ENCODE measurements around the gene NDOR1.

The NDOR1 gene

DNA sequence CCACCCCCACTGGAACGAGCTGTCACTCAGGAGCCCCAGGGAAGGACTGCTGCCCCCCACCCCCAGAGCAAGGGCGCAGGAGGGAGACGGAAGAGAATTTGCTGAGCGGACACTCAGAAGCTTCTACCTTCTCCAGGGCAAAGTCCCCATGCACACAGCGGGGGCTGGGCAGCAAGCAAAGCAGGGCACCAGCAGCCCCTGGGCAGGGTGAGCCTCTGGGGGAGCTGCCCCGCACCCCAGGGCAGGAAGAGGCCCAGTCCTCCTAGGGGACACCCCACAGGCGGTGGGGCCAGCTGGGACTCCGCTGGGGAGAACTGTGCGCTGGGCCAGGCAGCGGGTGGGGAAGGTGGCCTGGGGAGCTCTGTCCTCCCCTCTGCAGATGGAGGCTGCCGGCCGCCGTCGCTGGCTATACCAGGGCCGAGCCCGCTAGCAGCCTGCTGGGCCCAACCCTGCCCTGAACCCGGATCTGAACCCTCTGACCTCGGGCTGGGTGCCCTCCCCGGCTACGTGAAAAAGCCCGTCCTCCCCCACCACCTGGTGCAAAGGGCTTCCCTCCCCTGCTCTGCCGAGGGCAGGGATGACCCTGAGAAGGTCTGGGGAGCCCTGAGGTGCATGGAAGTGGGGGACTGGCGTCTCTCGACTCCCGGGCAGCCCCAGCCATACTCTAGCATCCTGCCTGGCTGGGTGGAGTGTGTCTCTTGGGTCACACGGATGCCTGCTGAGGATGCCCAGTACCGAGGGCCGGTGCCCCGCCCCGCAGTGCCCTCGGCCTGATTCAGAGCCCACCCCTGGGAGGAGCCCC lies 24.6 kb downstream of the NDOR1 start:
- TF ChIP-seq, protein P1, sequence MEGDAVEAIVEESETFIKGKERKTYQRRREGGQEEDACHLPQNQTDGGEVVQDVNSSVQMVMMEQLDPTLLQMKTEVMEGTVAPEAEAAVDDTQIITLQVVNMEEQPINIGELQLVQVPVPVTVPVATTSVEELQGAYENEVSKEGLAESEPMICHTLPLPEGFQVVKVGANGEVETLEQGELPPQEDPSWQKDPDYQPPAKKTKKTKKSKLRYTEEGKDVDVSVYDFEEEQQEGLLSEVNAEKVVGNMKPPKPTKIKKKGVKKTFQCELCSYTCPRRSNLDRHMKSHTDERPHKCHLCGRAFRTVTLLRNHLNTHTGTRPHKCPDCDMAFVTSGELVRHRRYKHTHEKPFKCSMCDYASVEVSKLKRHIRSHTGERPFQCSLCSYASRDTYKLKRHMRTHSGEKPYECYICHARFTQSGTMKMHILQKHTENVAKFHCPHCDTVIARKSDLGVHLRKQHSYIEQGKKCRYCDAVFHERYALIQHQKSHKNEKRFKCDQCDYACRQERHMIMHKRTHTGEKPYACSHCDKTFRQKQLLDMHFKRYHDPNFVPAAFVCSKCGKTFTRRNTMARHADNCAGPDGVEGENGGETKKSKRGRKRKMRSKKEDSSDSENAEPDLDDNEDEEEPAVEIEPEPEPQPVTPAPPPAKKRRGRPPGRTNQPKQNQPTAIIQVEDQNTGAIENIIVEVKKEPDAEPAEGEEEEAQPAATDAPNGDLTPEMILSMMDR (IDR thresholded peaks at IDR 0.05; ENCODE audit: extremely low read depth, insufficient read depth, missing control alignments), result no peak
- in situ Hi-C loops (cut with MboI; ENCODE audit: low pct_unique_long_range_greater_than_20kb, low sequenced_read_pairs, unreplicated experiment), result loop anchor here (10.0 kb wide), 1 partner anchor 105 kb away; no protein-coding TSS in a partner anchor
- DNase-seq (ENCODE audit: low spot score), result no peak

DNA sequence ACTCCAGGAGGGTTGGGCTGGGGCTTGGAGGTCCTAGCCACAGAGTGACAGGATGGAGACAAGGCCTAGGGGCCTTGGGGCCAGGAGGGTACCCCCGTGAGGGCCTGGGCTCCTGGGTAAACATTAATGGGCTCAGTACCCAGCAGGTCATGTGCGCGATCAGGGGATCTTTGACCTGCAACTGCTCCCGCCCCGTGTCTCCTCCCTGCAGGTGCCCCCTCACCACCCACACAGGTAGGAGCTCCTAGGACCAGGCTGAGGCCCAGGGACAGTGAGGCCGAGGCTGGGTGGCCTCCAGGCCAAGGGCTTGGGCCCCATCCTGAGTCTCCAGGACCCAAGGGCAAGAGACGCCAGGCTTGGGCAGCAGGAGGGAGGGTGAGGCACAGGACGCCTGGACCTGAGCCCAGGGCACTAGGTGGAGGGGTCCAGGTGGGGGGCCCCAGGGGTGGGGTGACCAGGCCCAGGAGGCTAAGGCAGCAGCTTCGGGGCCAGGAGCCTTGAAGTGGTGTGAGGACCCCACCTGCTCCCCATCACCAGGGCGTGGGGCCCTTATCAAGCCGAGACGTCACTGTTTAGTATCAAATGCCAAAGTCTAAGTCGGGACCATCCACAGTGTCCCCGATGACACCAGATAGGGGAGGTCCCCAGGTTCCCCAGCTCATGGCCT lies 25.3 kb downstream of the NDOR1 start, which contains the start of gene SLC34A3:
Gene SLC34A3 (plus strand): TSS at position 197 of the 667 bp plus-strand sequence. CDS start 802 bp downstream, outside the sequence.
- no peak for DNase-seq (ENCODE audit: low spot score)
- TF ChIP-seq, protein P1 (IDR thresholded peaks at IDR 0.05; ENCODE audit: extremely low read depth, insufficient read depth, missing control alignments), result no peak
- in situ Hi-C loops (cut with MboI; ENCODE audit: low pct_unique_long_range_greater_than_20kb, low sequenced_read_pairs, unreplicated experiment), result no loop called here

DNA sequence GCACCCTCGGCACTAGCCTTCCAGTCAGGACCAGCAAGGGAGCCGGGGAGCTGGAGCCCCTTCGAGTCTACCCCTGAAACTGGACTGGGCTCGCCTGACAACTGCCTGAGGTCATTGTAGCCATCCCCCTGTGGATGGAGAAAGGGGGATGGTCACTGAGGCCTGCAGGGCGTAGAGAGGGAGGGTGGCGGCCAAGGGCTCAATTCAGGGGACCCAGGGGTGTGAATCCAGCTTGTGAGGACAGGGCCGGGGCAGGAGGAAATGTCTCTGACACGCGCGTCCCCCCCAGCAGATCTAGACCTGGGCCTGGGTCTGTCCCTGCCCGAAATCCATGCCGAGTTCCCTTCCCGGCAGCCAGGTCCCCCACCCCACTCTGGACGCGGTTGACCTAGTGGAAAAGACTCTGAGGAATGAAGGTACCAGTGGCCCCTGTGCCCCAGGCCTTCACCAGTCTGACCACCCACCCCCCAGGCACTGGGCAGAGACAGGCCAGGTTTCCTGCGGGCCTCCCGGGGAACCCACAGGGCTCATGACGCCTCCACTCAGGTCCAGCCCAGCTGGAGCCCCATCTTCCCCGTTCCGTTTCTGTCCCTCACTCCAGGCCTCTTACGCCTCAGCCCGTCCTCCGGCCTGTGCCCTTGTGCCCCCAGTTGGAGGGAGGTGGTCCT lies 26.0 kb downstream of the NDOR1 start:
- TF ChIP-seq, protein P1 (IDR thresholded peaks at IDR 0.05; ENCODE audit: extremely low read depth, insufficient read depth, missing control alignments), result no peak
- no peak for DNase-seq (ENCODE audit: low spot score)
- in situ Hi-C loops (cut with MboI; ENCODE audit: low pct_unique_long_range_greater_than_20kb, low sequenced_read_pairs, unreplicated experiment), result no loop called here

DNA sequence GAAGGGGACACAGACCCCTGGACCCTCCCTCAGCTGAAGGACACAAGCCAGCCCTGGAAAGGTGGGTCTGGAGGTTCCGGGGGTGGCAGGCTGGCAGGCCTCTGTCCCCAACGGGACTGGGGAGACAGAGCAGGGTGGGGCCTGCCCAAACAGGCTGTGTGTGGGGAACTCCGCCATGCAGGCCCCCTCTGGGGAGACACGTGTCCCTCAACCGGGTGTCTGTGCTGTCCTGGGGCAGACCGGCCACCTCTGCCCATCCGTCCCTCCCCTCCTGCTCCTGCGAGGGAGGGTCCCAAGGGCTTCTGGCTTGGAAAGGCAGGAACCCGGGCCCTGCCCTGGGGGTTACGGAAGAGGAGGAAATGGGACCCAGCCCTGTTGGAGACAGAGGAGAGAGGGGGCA lies 26.6 kb downstream of the NDOR1 start:
- DNase-seq (ENCODE audit: low spot score), result no peak
- in situ Hi-C loops (cut with MboI; ENCODE audit: low pct_unique_long_range_greater_than_20kb, low sequenced_read_pairs, unreplicated experiment), result no loop called here
- TF ChIP-seq, protein P1 (IDR thresholded peaks at IDR 0.05; ENCODE audit: extremely low read depth, insufficient read depth, missing control alignments), result no peak

DNA sequence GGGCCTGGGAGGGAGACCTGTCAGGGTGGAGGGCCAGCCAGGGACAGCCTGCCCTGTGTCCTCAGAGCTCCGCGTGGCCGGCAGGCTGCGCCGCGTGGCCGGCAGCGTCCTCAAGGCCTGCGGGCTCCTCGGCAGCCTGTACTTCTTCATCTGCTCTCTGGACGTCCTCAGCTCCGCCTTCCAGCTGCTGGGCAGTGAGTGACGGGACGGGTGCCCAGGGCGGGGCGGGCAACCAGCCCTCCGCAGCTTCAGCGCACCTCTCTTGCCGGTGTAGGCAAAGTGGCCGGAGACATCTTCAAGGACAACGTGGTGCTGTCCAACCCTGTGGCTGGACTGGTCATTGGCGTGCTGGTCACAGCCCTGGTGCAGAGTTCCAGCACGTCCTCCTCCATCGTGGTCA lies 27.0 kb downstream of the NDOR1 start:
- TF ChIP-seq, protein P1 (IDR thresholded peaks at IDR 0.05; ENCODE audit: extremely low read depth, insufficient read depth, missing control alignments), result no peak
- DNase-seq (ENCODE audit: low spot score), result no peak
- in situ Hi-C loops (cut with MboI; ENCODE audit: low pct_unique_long_range_greater_than_20kb, low sequenced_read_pairs, unreplicated experiment), result no loop called here

DNA sequence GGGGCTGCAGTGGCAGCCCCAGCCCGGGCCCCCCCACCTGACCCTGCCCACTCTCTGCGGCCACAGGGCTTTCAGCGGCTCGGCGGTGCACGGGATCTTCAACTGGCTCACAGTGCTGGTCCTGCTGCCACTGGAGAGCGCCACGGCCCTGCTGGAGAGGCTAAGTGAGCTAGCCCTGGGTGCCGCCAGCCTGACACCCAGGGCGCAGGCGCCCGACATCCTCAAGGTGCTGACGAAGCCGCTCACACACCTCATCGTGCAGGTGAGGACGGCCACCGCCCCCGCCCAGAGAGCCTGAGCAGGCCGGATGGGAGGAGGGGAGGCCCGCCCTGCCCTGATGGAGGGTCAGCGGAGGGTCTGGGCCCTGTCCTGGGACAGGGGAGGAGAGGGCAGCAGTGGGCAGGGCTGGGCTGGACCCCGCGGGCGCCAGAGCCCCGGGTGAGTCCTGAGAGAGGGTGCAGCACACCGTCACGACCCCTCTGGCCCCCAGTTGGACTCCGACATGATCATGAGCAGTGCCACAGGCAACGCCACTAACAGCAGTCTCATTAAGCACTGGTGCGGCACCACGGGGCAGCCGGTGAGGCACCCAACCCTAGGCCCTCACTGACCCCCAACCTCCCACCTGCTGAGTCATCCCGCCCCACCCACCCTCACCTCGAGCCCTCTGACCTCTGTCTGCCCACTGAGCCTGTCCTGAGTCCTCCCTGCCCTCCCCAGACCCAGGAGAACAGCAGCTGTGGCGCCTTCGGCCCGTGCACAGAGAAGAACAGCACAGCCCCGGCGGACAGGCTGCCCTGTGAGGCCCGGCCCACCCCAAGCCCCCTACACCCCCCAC lies 27.9 kb downstream of the NDOR1 start:
- in situ Hi-C loops (cut with MboI; ENCODE audit: low pct_unique_long_range_greater_than_20kb, low sequenced_read_pairs, unreplicated experiment), result no loop called here
- DNase-seq (ENCODE audit: low spot score), result no peak
- TF ChIP-seq, protein P1 (IDR thresholded peaks at IDR 0.05; ENCODE audit: extremely low read depth, insufficient read depth, missing control alignments), result no peak

Data from GM13977 (cell line).